GM10266 (cell line): ENCODE measurements around the gene DCLRE1A.

Experiments used
- DNase-seq: peaks from one replicate; pipeline ENCODE4 v3.0.0; 2012; ENCODE audit errors: extremely low spot score
- CTCF ChIP-seq: IDR thresholded peaks from 2 replicates; pipeline ENCODE4 v1.5.1; 2012; ENCODE audit warnings: mild to moderate bottlenecking, low read depth; ENCODE audit not compliant: control insufficient read depth, insufficient read depth; ENCODE audit errors: missing control alignments

DCLRE1A gene

GRCh38 chr10:113788604-113789083 lies 65.2 kb downstream of the DCLRE1A start:
- DNase-seq, result no peak
- TF ChIP-seq CTCF, result no peak
